PC-3 (cell line): ENCODE measurements around the gene TNFAIP8.
"Not testable (repeated sequence)": the region's sequence is repeated elsewhere in the genome, so short reads cannot be mapped to it uniquely, and the experiment has no call there.

Experiments used
- CTCF ChIP-seq: fragments of 300-600 bp; sonication (generic); conservative IDR thresholded peaks from 2 replicates; pipeline ENCODE4 v1.5.1; 2017; ENCODE audit warnings: antibody characterized with exemption, low read depth, mild to moderate bottlenecking, low read length
- EZH2 ChIP-seq: fragments of 300-600 bp; sonication (generic); IDR thresholded peaks from one replicate; pipeline ENCODE4 v1.6.1; 2017; ENCODE audit warnings: antibody characterized with exemption, mild to moderate bottlenecking, low read length; ENCODE audit not compliant: unreplicated experiment
- EZH2phosphoT487 ChIP-seq: fragments of 300-600 bp; sonication (generic); IDR thresholded peaks from 2 replicates; pipeline ENCODE4 v1.6.1; 2018; ENCODE audit warnings: mild to moderate bottlenecking, antibody characterized with exemption, low read length, borderline replicate concordance

DNA sequence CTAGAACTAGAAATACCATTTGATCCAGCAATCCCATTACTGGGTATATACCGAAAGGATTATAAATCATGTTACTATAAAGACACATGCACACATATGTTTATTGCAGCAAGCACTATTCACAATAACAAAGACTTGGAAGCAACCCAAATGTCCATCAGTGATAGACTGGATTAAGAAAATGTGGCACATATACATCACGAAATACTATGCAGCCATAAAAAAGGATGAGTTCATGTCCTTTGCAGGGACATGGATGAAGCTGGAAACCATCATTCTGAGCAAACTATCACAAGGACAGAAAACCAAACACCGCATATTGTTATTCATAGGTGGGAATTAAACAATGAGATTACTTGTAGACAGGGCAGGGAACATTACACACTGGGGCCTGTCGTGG lies 88.8 kb downstream of the TNFAIP8 start:
- TF ChIP-seq CTCF, EZH2, EZH2phosphoT487: not testable (repeated sequence)
